Astrocyte (in vitro differentiated cells and primary cell): ENCODE data around the gene ALK. TPM values are rescaled to one million over a fixed set of nuclear protein-coding genes. Genes with fewer than 3 reads are reported as not detected.

Experiments used
- DNase-seq: peaks from one replicate; pipeline ENCODE4 v3.0.0-alpha.2; 2010; ENCODE audit warnings: low read depth
- FAIRE-seq: peaks from 2 replicates; lab custom pipeline; 2011; peaks lifted over from hg19 to GRCh38; lab: Jason Lieb, UNC
- H2AFZ ChIP-seq: 2 replicates; pipeline ENCODE4 v1.6.0; 2012; ENCODE audit warnings: low read depth, low read length, inconsistent platforms
- H3K27ac ChIP-seq: 2 replicates; pipeline ENCODE4 v1.5.1; 2011; ENCODE audit warnings: low read depth, low read length, inconsistent platforms
- H3K27me3 ChIP-seq: 2 replicates; pipeline ENCODE4 v1.6.0; 2011; ENCODE audit warnings: low read length, inconsistent platforms; ENCODE audit not compliant: insufficient read depth
- H3K36me3 ChIP-seq: 2 replicates; pipeline ENCODE4 v1.5.1; 2011; ENCODE audit warnings: low read length, inconsistent platforms; ENCODE audit not compliant: insufficient read depth
- H3K4me1 ChIP-seq: 2 replicates; pipeline ENCODE4 v1.5.1; 2011; ENCODE audit warnings: low read length, inconsistent platforms; ENCODE audit not compliant: insufficient read depth
- H3K4me2 ChIP-seq: 2 replicates; pipeline ENCODE4 v1.6.0; 2012; ENCODE audit warnings: low read length, inconsistent platforms
- H3K4me3 ChIP-seq: 2 replicates; pipeline ENCODE4 v1.5.1; 2011; ENCODE audit warnings: low read depth, mild to moderate bottlenecking, low read length, inconsistent platforms; ENCODE audit not compliant: insufficient read depth
- H3K79me2 ChIP-seq: 2 replicates; pipeline ENCODE4 v1.6.0; 2012; ENCODE audit warnings: mild to moderate bottlenecking, low read length, inconsistent platforms; ENCODE audit not compliant: insufficient read depth
- H3K9ac ChIP-seq: 2 replicates; pipeline ENCODE4 v1.6.0; 2012; ENCODE audit warnings: mild to moderate bottlenecking, low read length, inconsistent platforms
- H3K9me3 ChIP-seq: 2 replicates; pipeline ENCODE4 v1.5.1; 2012; ENCODE audit warnings: low read depth, mild to moderate bottlenecking, low read length, inconsistent platforms; ENCODE audit not compliant: insufficient read depth
- H4K20me1 ChIP-seq: 2 replicates; pipeline ENCODE4 v1.6.0; 2012; ENCODE audit warnings: low read length, inconsistent platforms; ENCODE audit not compliant: insufficient read depth
- H3K27ac Mint-ChIP-seq: one replicate; pipeline ENCODE4 v1.8.0; 2021; ENCODE audit warnings: mild to moderate bottlenecking, mixed read lengths; ENCODE audit not compliant: unreplicated experiment
- H3K27me3 Mint-ChIP-seq: one replicate; pipeline ENCODE4 v1.8.0; 2021; ENCODE audit warnings: low read depth, mixed read lengths; ENCODE audit not compliant: unreplicated experiment
- H3K36me3 Mint-ChIP-seq: one replicate; pipeline ENCODE4 v1.8.0; 2021; ENCODE audit warnings: low read depth, mixed read lengths; ENCODE audit not compliant: unreplicated experiment
- H3K4me1 Mint-ChIP-seq: one replicate; pipeline ENCODE4 v1.8.0; 2021; ENCODE audit warnings: low read depth, mixed read lengths; ENCODE audit not compliant: unreplicated experiment
- H3K4me3 Mint-ChIP-seq: one replicate; pipeline ENCODE4 v1.8.0; 2021; ENCODE audit warnings: mild to moderate bottlenecking, moderate library complexity, mixed read lengths; ENCODE audit not compliant: unreplicated experiment
- H3K9me3 Mint-ChIP-seq: one replicate; pipeline ENCODE4 v1.8.0; 2021; ENCODE audit warnings: mild to moderate bottlenecking, mixed read lengths; ENCODE audit not compliant: unreplicated experiment
- CTCF ChIP-seq: IDR thresholded peaks from 2 replicates; pipeline ENCODE4 v1.5.1; 2011; ENCODE audit warnings: low read depth, mild to moderate bottlenecking, inconsistent platforms, low read length, moderate library complexity; ENCODE audit not compliant: insufficient read depth
- EZH2 ChIP-seq: IDR thresholded peaks from 2 replicates; pipeline ENCODE4 v1.6.1; 2012; ENCODE audit warnings: mild to moderate bottlenecking, low read length, inconsistent platforms; ENCODE audit not compliant: insufficient read depth
- total RNA-seq: library from RNA; stranded (reverse); gene quantifications from 2 replicates; pipeline ENCODE4 v1.2.1, GENCODE V29; 2021

Gene ALK
- total RNA-seq, 1 donor from 2014 or later, result 0.16 TPM

GRCh38 chr2:29447513-29447912 lies 473.9 kb downstream of the ALK start:
- H3K9ac ChIP-seq, result no peak overlapping the region
- no peaks in the 10 kb centered on the region for H3K9me3 ChIP-seq
- Mint-ChIP-seq H3K4me3 (no peak overlapping the region), H3K27ac (no peak overlapping the region), H3K4me1 (peaks cover 6% of the 10 kb centered on the region), H3K9me3 (no peaks in the 10 kb centered on the region), H3K36me3 (no peaks in the 10 kb centered on the region), H3K27me3 (peaks cover 7% of the 10 kb centered on the region)
- no peaks in the 10 kb centered on the region for H3K79me2 ChIP-seq
- H3K4me3 ChIP-seq, result no peak overlapping the region
- no peaks in the 10 kb centered on the region for H3K36me3 ChIP-seq
- H3K4me2 ChIP-seq, result no peak overlapping the region
- no peak for TF ChIP-seq CTCF
- TF ChIP-seq EZH2, result no peak
- no peak overlapping the region for H3K27ac ChIP-seq
- peaks cover 6% of the 10 kb centered on the region for H3K4me1 ChIP-seq
- no peaks in the 10 kb centered on the region for H4K20me1 ChIP-seq
- no peaks in the 10 kb centered on the region for H3K27me3 ChIP-seq
- FAIRE-seq, result no peak
- no peak overlapping the region for H2AFZ ChIP-seq
- DNase-seq, result no peak

GRCh38 chr2:29446847-29447246 lies 474.5 kb downstream of the ALK start:
- peaks cover 9% of the 10 kb centered on the region for H3K27me3 Mint-ChIP-seq
- H3K36me3 Mint-ChIP-seq, result no peaks in the 10 kb centered on the region
- Histone ChIP-seq H3K27ac (no peak overlapping the region), H3K4me2 (no peak overlapping the region), H2AFZ (no peak overlapping the region), H3K79me2 (no peaks in the 10 kb centered on the region), H3K9me3 (no peaks in the 10 kb centered on the region), H4K20me1 (no peaks in the 10 kb centered on the region), H3K36me3 (no peaks in the 10 kb centered on the region), H3K4me1 (peaks cover 6% of the 10 kb centered on the region), H3K9ac (no peak overlapping the region), H3K4me3 (no peak overlapping the region), H3K27me3 (no peaks in the 10 kb centered on the region)
- DNase-seq (no peak), FAIRE-seq (no peak)
- no peaks in the 10 kb centered on the region for H3K9me3 Mint-ChIP-seq
- peaks cover 6% of the 10 kb centered on the region for H3K4me1 Mint-ChIP-seq
- no peak overlapping the region for H3K4me3 Mint-ChIP-seq
- no peak overlapping the region for H3K27ac Mint-ChIP-seq
- TF ChIP-seq CTCF (no peak), EZH2 (no peak)

- Mint-ChIP-seq H3K27me3 (peaks cover 14% of the 10 kb centered on the region), H3K36me3 (no peaks in the 10 kb centered on the region)
- FAIRE-seq, result no peak
Measured at GRCh38 chr2:29444150-29444549, 477.2 kb downstream of the ALK start.

More at GRCh38 chr2:29444150-29444549, 477.2 kb downstream of the ALK start:
- peaks cover 6% of the 10 kb centered on the region for H3K4me1 ChIP-seq
- no peak for DNase-seq
- Mint-ChIP-seq H3K9me3 (peaks cover 3% of the 10 kb centered on the region), H3K4me1 (peaks cover 8% of the 10 kb centered on the region), H3K4me3 (no peak overlapping the region), H3K27ac (no peak overlapping the region)
- no peaks in the 10 kb centered on the region for H3K9me3 ChIP-seq
- H2AFZ ChIP-seq, result no peak overlapping the region
- TF ChIP-seq CTCF (no peak), EZH2 (no peak)
- H3K4me2 ChIP-seq, result no peak overlapping the region
- no peaks in the 10 kb centered on the region for H3K79me2 ChIP-seq
- H3K36me3 ChIP-seq, result no peaks in the 10 kb centered on the region
- H3K9ac ChIP-seq, result no peak overlapping the region
- no peak overlapping the region for H3K27ac ChIP-seq
- H3K4me3 ChIP-seq, result no peak overlapping the region
- H4K20me1 ChIP-seq, result no peaks in the 10 kb centered on the region
- no peaks in the 10 kb centered on the region for H3K27me3 ChIP-seq
